ENCODE measurements around the gene KHDRBS1. TPM values are rescaled to one million over a fixed set of nuclear protein-coding genes. Genes with fewer than 3 reads are reported as not detected.

The KHDRBS1 gene
- polyA plus RNA-seq, 1 of the 3 experiments (the other 2 are of a cell fraction) = 52.8 TPM

GRCh38 chr1:32068957-32069588, 55.4 kb downstream of the KHDRBS1 start:
- WGBS (ENCODE audit: low lambda C conversion rate) = 87% methylated on average over 5 of the region's 5 CpGs
- Histone ChIP-seq H3K27ac (ENCODE audit: low read depth in 2 of 2, low read length in 1 of 2) (peak overlapping the region in 1 of 2 experiments; percentile 16; a peak in 1 of 4 replicates), H3K9me2 (no peaks in the 10 kb centered on the region), H3F3A (replicated peaks; ENCODE audit: insufficient read depth) (peaks cover 57% of the 10 kb centered on the region), H4K20me1 (ENCODE audit: insufficient read depth) (peaks cover 11% of the 10 kb centered on the region), H3K36me3 (replicated peaks in 1 of 2; ENCODE audit: control insufficient read depth in 1 of 2, insufficient read depth in 2 of 2, low read length in 1 of 2) (peaks cover under 1 to 9% of the 10 kb centered on the region in 2 experiments), H3K9me3 (no peaks in the 10 kb centered on the region), H3K4me2 (0 out of 2 replicates have a peak overlapping the region, but pooled peaks have one; percentile 5), H3K4me1 (ENCODE audit: control insufficient read depth in 1 of 2, insufficient read depth in 2 of 2, low read depth in 1 of 2, low read length in 1 of 2) (peaks cover 12 to 32% of the 10 kb centered on the region in 2 experiments), H2AFZ (ENCODE audit: low read depth) (no peak overlapping the region), H3K4me3 (ENCODE audit: low read depth in 2 of 2, low read length in 1 of 2) (no peak overlapping the region), H3K9ac (no peak overlapping the region), H3K79me2 (ENCODE audit: insufficient read depth) (peaks cover 12% of the 10 kb centered on the region), H3K27me3 (ENCODE audit: insufficient read depth) (no peaks in the 10 kb centered on the region)
- no peak for DNase-seq
- ChIA-PET POLR2A (no interaction called here), CTCF (no interaction called here)
- TF ChIP-seq POLR2AphosphoS5 (IDR thresholded peaks at IDR 0.05; ENCODE audit: low read depth, low read length) (peak; percentile 35; the same call in 1 of the 2 replicates), EZH2phosphoT487 (IDR thresholded peaks at IDR 0.05; ENCODE audit: borderline replicate concordance, low read depth) (no peak)

- H3K36me3 ChIP-seq (replicated peaks in 1 of 2; ENCODE audit: control insufficient read depth in 1 of 2, insufficient read depth in 2 of 2, low read length in 1 of 2) = peaks cover 8 to 10% of the 10 kb centered on the region in 2 experiments
- H3K9me2 ChIP-seq = no peaks in the 10 kb centered on the region
- DNase-seq = no peak
- ChIA-PET POLR2A (interaction anchor here (0.9 to 2.4 kb wide), 13 partner anchors 9 to 139 kb away, joined by 3 to 16 read pairs (median 5); partner anchors contain the start of genes KHDRBS1, KPNA6 and TXLNA), CTCF (interaction anchor here (1.0 to 1.2 kb wide), 2 partner anchors 108 to 309 kb away, joined by 3 to 5 read pairs; no protein-coding TSS in a partner anchor)
- peaks cover 34% of the 10 kb centered on the region for H3F3A ChIP-seq (replicated peaks; ENCODE audit: insufficient read depth)
- H3K27ac ChIP-seq (ENCODE audit: low read depth in 2 of 2, low read length in 1 of 2) = peak overlapping the region; percentile 84 to 92
- 27% methylated on average over 14 of the region's 14 CpGs for WGBS (ENCODE audit: low lambda C conversion rate)
- 0 out of 2 replicates have a peak, but pooled peaks cover 4% of the 10 kb centered on the region for H4K20me1 ChIP-seq (ENCODE audit: insufficient read depth)
- H3K4me3 ChIP-seq (ENCODE audit: low read depth in 2 of 2, low read length in 1 of 2) = peak overlapping the region; percentile 65 to 71
- no peaks in the 10 kb centered on the region for H3K9me3 ChIP-seq
- peak overlapping the region; percentile 83 for H3K9ac ChIP-seq
- peak overlapping the region; percentile 85 for H3K4me2 ChIP-seq
- peaks cover 13 to 31% of the 10 kb centered on the region in 2 experiments for H3K4me1 ChIP-seq (ENCODE audit: control insufficient read depth in 1 of 2, insufficient read depth in 2 of 2, low read depth in 1 of 2, low read length in 1 of 2)
- peaks cover 26% of the 10 kb centered on the region for H3K79me2 ChIP-seq (ENCODE audit: insufficient read depth)
- H3K27me3 ChIP-seq (ENCODE audit: insufficient read depth) = no peaks in the 10 kb centered on the region
- TF ChIP-seq YY1 (IDR thresholded peaks at IDR 0.05; ENCODE audit: low read depth) (no peak), MXI1 (IDR thresholded peaks at IDR 0.05; ENCODE audit: low read depth, low read length) (no peak), ELF1 (IDR thresholded peaks at IDR 0.05) (no peak), RAD21 (IDR thresholded peaks at IDR 0.05; ENCODE audit: low read length) (no peak), POLR2AphosphoS5 (IDR thresholded peaks at IDR 0.05; ENCODE audit: low read depth, low read length) (no peak), FOSL2 (IDR thresholded peaks at IDR 0.05; ENCODE audit: borderline replicate concordance, low read depth) (no peak; the same call in 1 of the 2 replicates), FOXM1 (IDR thresholded peaks at IDR 0.05; ENCODE audit: low read depth) (no peak), USF2 (IDR thresholded peaks at IDR 0.05; ENCODE audit: borderline replicate concordance, low read depth, low read length) (no peak), IRF3 (IDR thresholded peaks at IDR 0.05; ENCODE audit: low read depth, low read length) (no peak), TEAD4 (IDR thresholded peaks at IDR 0.05; ENCODE audit: borderline replicate concordance, insufficient read depth) (no peak), TCF12 (IDR thresholded peaks at IDR 0.05) (no peak), FOXJ3 (CRISPR knock-in tag; IDR thresholded peaks at IDR 0.05) (no peak)
- peak overlapping the region; percentile 76; the same call in 1 of the 2 replicates for H2AFZ ChIP-seq (ENCODE audit: low read depth)
Observed at GRCh38 chr1:32071758-32072621, 58.3 kb downstream of the KHDRBS1 start.
